ENCODE data around the gene ZNF407.
"Not testable (repeated sequence)": the region's sequence is repeated elsewhere in the genome, so short reads cannot be mapped to it uniquely, and the experiment has no call there.

The ZNF407 gene

DNA sequence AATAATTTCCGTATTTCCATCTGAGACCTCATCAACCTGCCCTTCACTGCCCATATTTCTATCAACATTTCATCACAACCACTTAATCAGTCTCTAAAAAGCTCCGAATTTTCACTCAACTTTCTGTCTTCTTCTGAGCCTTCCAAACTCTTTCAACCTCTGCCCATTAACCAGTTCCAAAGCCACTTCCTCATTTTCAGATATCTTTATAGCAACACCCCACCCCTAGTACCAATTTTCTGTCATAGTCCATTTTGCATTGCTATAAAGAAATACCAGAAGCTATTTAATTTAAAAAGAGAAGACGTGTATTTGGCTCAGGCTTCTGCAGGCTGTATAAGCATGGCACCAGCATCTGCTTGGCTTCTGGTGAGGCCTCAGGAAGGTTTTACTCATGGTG is 504.2 kb downstream of the ZNF407 start:
- no peak for DNase-seq (ENCODE audit: low spot score)

DNA sequence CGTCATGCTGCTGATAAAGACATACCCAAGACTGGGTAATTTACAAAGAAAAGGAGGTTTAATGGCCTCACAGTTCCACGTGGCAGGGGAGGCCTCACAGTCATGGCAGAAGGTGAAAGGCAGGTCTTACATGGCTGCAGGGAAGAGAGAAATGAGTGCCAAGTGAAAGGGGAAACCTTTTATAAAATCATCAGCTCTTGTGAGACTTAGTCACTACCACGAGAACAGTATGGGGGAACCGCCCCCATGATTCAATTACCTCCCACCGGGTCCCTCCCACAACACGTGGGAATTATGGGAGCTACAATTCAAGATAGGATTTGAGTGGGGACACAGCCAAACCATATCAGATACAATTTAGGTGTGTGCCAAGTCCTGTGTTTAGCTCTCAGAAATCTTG is 506.4 kb downstream of the ZNF407 start:
- DNase-seq (ENCODE audit: low spot score), result not testable (repeated sequence)

DNA sequence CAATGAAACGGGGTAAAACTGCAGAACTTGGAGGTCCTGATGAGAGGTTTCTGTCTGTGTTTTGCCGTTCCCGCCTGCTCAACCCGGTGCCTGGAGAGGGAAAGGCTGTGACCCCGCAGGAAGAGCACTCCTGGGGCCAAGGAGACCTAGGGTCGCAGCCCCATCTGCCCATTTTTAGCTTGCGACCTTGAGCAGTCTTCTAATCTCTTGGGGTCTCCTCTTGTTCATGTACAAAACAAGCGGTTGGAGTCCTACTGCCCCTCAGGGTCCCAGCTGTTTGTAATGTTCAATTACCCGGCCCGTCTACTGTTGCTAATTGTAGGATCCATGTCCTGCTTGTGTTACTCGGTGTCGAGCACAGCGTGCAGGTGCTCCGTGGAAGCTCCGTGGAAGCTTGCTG is 506.8 kb downstream of the ZNF407 start:
- DNase-seq (ENCODE audit: low spot score), result no peak

DNA sequence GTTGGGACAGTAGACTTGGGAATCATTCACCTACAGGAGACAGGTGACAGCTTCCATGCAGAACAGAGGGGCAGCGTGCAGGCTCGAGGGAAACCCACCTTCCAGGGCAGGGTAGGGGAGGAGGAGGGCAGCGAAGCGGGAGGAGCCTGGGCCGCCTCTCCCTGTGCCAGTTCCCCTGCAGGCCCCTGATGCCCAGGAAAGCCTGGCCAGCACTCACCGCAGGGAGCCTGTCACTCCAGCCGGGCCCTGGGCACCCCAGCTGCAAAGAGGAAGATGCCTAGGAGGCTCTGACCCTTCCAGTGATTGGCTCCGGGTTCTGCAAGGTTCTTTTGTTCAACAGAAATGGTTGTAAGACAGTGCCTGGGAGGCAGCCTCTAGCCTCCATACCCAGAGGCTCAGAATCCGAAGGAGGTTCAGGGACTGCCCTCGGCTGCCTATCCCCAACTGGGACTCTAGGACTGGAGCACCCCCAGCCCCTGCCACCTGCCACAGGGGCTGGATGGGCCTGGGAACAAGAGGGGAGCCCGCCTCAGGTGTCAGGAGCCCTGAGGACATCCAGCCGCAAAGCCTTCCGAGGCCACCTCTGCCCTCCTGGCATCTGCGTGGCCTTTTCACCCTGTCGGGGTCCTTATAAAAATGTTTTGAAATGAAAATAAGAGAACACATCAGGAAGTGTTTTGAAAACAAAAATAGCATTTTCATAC is 508.0 kb downstream of the ZNF407 start:
- DNase-seq (ENCODE audit: low spot score), result no peak

DNA sequence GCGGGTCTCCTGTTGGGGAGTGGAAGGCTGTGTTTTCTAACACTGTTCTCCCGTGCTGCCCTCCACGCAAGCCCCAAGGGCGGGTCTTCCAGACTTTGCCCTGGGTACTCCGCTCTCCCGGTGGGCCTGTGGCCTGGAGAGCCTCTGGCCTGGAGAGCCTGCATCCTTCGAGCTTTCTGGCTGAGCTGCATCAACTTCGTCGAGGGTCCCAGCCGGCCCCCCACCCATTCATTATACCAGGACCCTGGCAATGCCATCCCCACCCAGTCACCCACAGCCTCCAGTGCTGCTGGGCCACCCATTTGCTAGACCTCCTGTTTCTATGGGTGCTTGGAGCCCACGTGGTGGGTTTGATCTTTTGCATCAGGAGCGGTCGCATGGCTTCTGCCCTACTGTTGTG is 509.1 kb downstream of the ZNF407 start:
- DNase-seq (ENCODE audit: low spot score), result no peak

DNA sequence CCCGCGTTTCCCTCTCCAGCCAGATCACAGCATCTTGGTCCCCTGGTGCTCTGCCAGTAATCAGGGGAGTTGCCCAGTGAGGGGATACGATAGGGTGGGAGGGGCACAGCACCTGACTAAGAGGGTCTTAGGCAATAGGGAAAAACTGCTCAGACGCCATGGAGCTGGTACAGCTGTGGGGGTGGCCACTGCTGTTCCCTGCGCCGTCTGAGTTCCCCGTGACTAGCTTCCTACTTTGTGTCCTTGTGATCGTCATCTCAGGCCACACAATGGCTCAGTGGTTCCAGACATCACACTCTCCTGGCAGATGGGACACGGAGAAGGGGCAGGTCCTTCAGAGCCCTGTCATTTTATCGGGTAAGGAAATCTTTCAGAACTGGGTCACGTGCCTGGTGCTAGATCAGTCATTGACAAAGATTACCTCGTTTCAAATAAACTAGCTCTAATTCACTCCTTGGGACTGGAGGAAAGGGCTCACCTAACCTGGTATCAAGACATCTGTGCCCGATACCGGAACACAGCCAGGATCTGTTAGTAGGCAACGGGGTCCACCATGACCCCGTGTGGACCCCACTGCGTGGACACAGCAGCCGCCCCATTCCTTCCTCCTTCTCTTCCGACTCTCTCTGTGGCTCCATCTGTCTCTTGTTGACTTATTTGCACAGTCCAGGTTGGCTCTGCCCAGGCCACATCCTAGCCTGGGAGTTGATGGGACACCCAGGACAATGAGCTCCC is 509.7 kb downstream of the ZNF407 start:
- DNase-seq (ENCODE audit: low spot score), result no peak

DNA sequence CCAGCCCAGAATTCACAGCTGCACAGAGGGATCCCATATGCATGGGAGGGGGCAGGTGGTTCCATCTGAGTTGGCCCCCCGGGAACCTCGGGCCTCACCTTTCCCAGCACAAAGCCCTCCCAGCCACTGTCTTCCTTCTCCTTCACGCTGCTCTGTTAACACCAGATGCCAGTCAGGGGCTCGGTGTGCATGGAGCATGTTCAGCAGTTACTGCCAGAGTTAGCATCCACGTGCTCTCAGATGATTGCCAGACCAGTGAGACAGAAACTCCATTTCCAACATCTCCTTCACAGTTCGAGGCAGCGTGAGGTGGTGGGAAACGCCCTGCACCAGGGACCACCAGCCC is 510.2 kb downstream of the ZNF407 start:
- DNase-seq (ENCODE audit: low spot score), result no peak

DNA sequence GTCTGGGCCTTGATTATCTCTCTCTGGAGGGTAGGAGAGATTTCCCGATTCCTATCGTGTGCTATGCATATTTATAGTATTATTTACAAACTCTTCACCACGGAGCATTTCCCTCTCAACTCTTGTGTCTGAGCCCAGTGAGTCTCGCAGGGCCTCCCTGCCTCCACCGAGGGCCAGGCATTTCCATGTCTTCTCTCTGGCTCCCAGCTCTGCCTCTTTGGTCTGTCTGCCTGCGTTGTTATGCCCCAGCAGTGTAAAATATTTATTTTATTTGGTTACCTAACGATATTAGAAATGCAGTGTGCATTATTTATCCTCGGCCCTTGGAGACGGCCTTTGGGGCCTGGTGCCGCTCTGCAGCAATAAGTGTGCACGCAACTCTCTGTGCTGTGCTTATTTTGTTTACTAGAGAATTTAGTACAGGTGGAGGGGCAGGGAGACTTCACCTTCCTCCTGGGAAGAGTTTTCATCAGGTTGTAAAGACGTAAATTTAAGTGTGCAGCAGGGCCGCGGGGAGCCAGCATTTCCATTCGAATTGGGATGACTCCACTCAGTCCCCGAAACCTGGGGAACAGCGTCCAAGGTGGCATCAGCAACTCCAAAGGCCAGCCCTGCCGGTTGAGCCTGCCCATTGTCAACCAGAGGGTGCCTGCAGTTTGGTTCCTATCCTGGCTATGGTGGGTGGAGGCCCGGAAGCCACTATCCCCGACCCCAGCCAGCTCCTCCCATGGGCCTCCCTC is 511.1 kb downstream of the ZNF407 start:
- no peak for DNase-seq (ENCODE audit: low spot score)

DNA sequence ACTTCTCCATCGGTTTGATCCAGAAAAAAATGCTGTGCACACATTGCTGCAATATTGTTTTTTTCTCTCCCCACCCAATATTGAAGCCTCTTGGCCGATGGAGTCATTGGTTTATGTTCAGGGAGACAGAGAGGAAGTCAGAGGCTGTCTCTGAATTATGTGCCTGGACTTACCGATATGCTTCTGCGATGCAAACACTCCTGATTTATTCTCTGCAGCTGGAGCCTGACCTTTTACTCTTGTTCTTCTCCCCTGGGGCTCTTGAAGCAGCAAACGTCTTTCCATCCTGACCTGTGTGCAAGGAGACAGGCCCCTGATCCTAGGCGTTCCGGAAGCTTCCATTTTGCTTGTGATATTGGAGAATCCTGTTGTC is 511.6 kb downstream of the ZNF407 start:
- no peak for DNase-seq (ENCODE audit: low spot score)

DNA sequence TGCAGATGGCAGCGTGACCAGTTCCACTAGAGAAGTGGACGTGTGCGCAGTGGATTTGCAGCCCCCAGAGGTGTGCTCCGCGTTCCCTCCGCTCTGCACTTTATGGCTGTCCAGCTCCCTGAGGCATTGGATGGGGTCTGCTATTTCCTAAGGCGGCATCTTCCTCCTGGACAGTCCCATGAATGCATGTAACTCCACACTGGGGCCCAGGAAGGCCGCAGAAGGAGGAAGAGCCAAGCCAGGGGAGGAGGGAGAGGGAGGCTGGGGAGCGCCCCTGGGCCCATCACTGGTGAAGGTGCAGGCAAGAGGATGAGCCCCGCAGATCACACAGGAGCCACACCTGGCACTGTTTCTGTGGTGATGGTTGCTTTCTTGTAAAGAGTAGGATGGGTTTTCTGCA is 512.1 kb downstream of the ZNF407 start:
- no peak for DNase-seq (ENCODE audit: low spot score)

DNA sequence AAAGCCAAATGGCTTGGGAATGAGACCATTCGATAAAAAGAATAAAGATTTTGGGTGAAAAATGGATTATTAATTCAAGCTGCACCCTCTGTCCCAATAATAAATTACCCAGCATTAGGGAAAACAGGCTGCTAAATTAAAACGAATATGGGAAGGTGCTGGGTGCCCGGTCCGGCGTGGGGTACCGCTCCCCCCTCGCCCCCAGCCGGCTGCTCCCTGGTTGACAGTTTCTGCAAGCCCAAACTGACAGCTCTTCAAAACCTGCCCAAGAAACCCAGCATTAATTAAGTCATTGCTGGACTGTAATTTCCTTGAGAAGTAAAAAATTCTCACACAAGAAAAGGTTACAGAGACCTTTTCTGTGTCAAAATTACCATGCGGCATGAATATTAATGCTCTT is 512.6 kb downstream of the ZNF407 start:
- DNase-seq (ENCODE audit: low spot score), result no peak

DNA sequence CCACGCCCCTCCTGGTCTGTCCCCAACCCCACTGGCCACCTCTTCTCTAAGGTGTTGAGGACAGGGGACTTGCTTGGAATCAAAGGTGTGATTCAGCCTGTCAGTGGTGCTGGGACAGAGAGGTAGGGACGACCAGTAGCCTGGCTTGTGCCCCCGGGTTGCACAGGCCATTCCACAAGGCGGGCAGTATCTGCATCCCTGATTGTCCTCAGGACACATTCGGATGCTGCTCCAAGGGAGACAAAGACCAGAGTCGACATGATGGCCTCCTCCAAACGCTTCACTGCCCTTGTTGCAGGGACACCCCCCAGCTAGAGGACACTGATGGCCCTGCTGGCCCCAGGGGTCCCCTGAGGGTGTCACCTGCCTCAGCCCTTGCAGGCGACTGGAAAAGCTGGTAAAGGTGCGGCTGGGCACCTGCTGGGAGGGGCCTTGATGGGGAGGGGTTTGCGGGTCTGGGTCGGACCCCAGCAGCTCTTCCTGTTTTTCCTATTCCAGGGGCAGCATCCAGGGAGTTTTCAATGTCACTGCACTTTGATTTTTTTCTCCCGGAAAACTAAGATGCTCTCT is 513.3 kb downstream of the ZNF407 start:
- no peak for DNase-seq (ENCODE audit: low spot score)

DNA sequence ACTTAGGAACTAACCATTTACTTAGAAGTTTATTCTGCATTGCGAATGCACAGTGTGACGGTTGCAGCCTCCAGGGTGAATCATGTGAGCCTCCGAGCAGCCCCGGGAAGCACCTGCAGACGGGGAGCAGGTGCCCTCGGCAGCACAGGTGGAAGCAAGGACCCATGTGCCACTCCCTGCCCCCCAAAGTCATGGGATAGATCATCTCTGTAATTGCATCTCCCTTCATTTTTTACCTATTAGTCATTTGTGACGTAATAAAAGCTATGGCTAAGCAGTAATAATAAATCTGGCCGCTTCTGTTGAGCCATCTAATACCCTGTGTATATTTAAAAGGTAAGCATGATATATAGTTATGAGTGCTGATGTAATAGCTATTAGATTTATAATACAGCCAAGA is 514.1 kb downstream of the ZNF407 start:
- DNase-seq (ENCODE audit: low spot score), result no peak

DNA sequence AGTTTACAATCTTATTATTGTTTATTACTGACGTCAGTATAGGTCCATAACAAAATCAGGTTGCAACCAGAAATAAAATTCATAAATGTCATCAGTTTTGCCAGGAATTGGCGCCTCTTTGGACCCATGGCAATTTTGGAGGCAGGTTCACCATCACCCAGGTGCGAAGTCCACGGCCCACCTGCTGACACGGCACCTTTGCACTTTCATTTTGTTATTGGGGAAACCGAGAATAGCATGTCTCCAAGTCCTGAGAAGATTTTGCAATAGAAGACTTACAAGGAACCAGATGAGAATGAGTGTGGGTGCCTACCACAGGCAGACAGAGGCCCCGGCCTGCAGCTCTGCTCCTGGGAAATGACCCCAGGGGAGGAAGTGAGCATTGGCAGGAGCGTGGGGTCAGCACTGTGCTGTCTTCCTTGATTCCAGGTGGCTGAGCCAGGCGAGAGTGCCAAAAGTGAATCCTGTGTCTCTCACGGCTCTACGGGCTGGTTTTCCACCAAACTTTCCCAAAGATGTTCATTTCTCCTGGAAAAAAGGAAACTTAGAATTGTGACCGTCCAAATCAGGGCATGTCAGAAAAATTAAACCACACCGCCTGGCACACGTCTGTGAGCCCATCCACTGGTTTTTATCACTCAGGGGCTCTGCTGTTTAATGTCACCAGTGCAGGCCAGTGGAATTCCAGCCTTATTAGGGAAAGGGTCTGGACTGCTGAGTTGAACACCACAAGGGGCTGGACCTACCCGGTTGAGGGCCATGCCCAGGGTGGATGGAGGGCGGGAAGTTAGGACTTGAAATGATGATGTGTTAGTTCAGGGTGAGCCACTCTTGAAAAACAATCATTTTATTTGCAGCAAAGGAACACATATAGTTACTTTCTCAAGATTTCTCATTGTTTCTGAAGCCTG is 514.8 kb downstream of the ZNF407 start:
- DNase-seq (ENCODE audit: low spot score), result no peak

DNA sequence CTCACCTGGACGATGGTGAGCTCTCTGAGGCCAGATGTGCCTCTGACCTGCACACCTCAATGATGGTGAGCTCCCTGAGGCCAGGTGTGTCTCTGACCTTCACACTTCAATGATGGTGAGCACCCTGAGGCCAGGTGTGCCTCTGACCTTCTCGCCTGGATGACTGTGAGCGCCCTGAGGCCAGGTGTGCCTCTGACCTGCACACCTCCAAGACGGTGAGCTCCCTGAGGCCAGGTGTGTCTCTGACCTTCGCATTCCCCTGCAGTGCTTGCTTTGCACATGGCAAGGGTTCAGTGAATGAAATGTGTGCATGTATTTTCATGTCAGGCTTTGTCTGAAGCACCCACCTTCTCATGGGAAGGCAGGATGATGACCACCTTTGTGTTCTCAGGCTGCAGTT is 515.8 kb downstream of the ZNF407 start:
- no peak for DNase-seq (ENCODE audit: low spot score)

DNA sequence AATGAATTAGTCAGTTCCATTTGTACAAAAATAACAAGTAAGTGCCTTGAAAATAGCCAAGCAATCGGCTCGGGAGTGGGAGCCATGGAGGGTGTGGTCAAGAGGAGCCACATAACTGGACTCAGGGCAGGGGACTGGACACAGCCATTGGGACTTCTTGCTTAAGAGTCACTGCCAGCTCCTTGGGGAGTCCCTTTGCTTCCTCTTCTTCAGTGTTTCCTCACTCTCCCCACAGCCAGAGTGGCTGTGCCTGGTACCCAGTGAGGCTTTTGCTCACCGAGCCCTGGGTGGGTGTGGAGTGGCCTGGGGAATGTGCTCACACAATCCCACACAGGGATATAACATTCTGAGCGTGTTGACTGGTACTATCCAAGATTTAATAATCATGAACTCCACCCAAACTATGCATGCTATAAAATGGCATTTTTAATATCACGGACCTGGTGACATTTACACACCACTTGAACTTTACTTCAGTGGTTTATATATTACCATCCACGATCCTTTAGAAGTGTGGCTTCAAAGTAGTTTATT is 516.6 kb downstream of the ZNF407 start:
- DNase-seq (ENCODE audit: low spot score), result no peak
